CD4-positive, alpha-beta T cell (primary cell): ENCODE data around the gene NEK2. TPM values are rescaled to one million over a fixed set of nuclear protein-coding genes. Genes with fewer than 3 reads are reported as not detected.

ENCODE experiments used
- ATAC-seq: fragments of 200-7000 bp; cut with Tn5 transposase; one replicate; pipeline ENCODE4 v1.10.0; 2022; ENCODE audit warnings: mild to moderate bottlenecking; ENCODE audit not compliant: poor library complexity
- CTCF ChIA-PET: fragments of 350-600 bp; sonication (Branson Sonifier 250); formaldehyde crosslinking; loops from one replicate; lab custom pipeline; 2021; ENCODE audit warnings: antibody characterized with exemption, inconsistent platforms; lab: Charles Lee
- POLR2A ChIA-PET: fragments of 350-600 bp; sonication (Branson Sonifier 250); formaldehyde crosslinking; loops from one replicate; lab custom pipeline; 2021; ENCODE audit warnings: antibody characterized with exemption, inconsistent platforms; lab: Charles Lee
- DNase-seq, 14 experiments: peaks; one replicate each; pipeline ENCODE4 v3.0.0-alpha.2; 2013 to 2020; ENCODE audit warnings: mixed read lengths in 2 of 14
- H3K27ac ChIP-seq, 2 donors: one replicate each; pipeline versions ENCODE4 v1.5.1 to v1.7.0; 2013; ENCODE audit warnings: low read length in 2 of 2, low read depth in 1 of 2, mild to moderate bottlenecking in 1 of 2
- H3K27me3 ChIP-seq, 2 experiments: 1 replicate in 1 of 2; 2 replicates in 1 of 2; pipeline versions ENCODE4 v1.6.1 to v1.7.0; 2013; ENCODE audit warnings: low read length in 2 of 2, control low read depth in 1 of 2, mild to moderate bottlenecking in 1 of 2, moderate library complexity in 1 of 2; ENCODE audit not compliant: insufficient read depth in 2 of 2, control insufficient read depth in 1 of 2
- H3K36me3 ChIP-seq: one replicate; pipeline ENCODE4 v1.6.1; 2013; ENCODE audit warnings: low read length, control low read depth; ENCODE audit not compliant: insufficient read depth
- H3K4me1 ChIP-seq: one replicate; pipeline ENCODE4 v1.6.1; 2013; ENCODE audit warnings: low read length, control low read depth; ENCODE audit not compliant: insufficient read depth
- H3K4me3 ChIP-seq: one replicate; pipeline ENCODE4 v1.5.1; 2013; ENCODE audit warnings: mild to moderate bottlenecking, low read length, moderate library complexity
- H3K9me3 ChIP-seq, 2 experiments: 1 replicate in 1 of 2; 2 replicates in 1 of 2; pipeline versions ENCODE4 v1.6.1 to v1.7.0; 2013; ENCODE audit warnings: low read length in 2 of 2, mild to moderate bottlenecking in 2 of 2, control low read depth in 1 of 2, moderate library complexity in 1 of 2; ENCODE audit not compliant: control insufficient read depth in 1 of 2, insufficient read depth in 1 of 2
- H3K27ac Mint-ChIP-seq: one replicate; pipeline ENCODE4 v1.8.0; 2020; ENCODE audit warnings: mixed read lengths
- H3K27me3 Mint-ChIP-seq: one replicate; pipeline ENCODE4 v1.8.0; 2021; ENCODE audit warnings: mixed read lengths
- H3K36me3 Mint-ChIP-seq: one replicate; pipeline ENCODE4 v1.8.0; 2021; ENCODE audit warnings: low read depth, mixed read lengths
- H3K4me1 Mint-ChIP-seq: one replicate; pipeline ENCODE4 v1.8.0; 2021; ENCODE audit warnings: low read depth, mixed read lengths
- H3K4me3 Mint-ChIP-seq: one replicate; pipeline ENCODE4 v1.8.0; 2020; ENCODE audit warnings: mild to moderate bottlenecking, mixed read lengths
- H3K9me3 Mint-ChIP-seq: one replicate; pipeline ENCODE4 v1.8.0; 2020; ENCODE audit warnings: mixed read lengths
- CTCF ChIP-seq: fragments of 200-600 bp; IDR thresholded peaks from one replicate; pipeline ENCODE4 v1.8.0; 2022; ENCODE audit warnings: antibody characterized with exemption, mild to moderate bottlenecking
- intact Hi-C, 2 experiments: fragments of 100-400 bp; cut with DNase I in 1 of 2; cut with micrococcal nuclease in 1 of 2; formaldehyde crosslinking; loops; one replicate each; pipeline versions ENCODE4 v1.15.1 to v1.9.0; 2023 to 2025; cut with DNase I, micrococcal nuclease
- total RNA-seq, 174 experiments: library from RNA in 2 of 174; stranded (reverse) in 2 of 174; gene quantifications; one replicate each; pipeline ENCODE4 v1.2.3 and lab custom pipeline; 2021 to 2026

Gene NEK2
- total RNA-seq, 2 experiments from 2014 or later: not detected

- Mint-ChIP-seq H3K27me3 (no peaks in the 10 kb centered on the region), H3K36me3 (no peaks in the 10 kb centered on the region), H3K4me1 (peaks cover 6% of the 10 kb centered on the region), H3K4me3 (no peak overlapping the region), H3K9me3 (no peaks in the 10 kb centered on the region), H3K27ac (no peak overlapping the region)
- intact Hi-C loops: loop anchor here in 1 of 2 experiments (10.0 kb wide), 1 partner anchor 107 kb away; no protein-coding TSS in a partner anchor
- H3K27ac ChIP-seq: no peak overlapping the region
- DNase-seq (no peak), ATAC-seq (no peak)
- H3K27me3 ChIP-seq: no peaks in the 10 kb centered on the region
- H3K9me3 ChIP-seq: no peaks in the 10 kb centered on the region
- ChIA-PET CTCF (no interaction called here), POLR2A (no interaction called here)
- no peak overlapping the region for H3K4me3 ChIP-seq
- H3K36me3 ChIP-seq: no peaks in the 10 kb centered on the region
- TF ChIP-seq CTCF: no peak
- peaks cover 4% of the 10 kb centered on the region for H3K4me1 ChIP-seq
Observed at GRCh38 chr1:211621447-211622198, 53.8 kb downstream of the NEK2 start.

DNA sequence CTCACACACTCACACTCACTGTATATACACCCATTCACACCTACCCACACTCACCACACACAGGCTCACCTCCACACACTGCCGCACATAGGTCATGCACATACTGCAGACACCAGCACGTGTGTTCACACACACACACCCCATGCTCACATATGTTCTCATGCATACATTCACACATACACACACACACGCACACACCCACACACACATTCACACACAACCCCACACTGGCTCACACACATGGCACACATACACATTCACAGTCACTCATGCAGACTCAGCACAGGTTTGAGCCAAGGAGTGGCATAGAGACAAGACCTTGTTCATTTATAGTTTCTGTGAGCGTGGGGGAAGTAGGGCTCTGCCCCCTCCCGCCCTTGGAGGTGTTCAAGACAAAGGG, 55.3 kb downstream of the NEK2 start:
- H3K27ac Mint-ChIP-seq: no peak overlapping the region
- no peak overlapping the region for H3K4me3 Mint-ChIP-seq
- H3K36me3 Mint-ChIP-seq: no peaks in the 10 kb centered on the region
- H3K4me1 Mint-ChIP-seq: peaks cover 6% of the 10 kb centered on the region
- no peaks in the 10 kb centered on the region for H3K9me3 Mint-ChIP-seq
- ChIA-PET CTCF (no interaction called here), POLR2A (no interaction called here)
- H3K9me3 ChIP-seq: no peaks in the 10 kb centered on the region
- ATAC-seq (no peak), DNase-seq (no peak)
- intact Hi-C loops: loop anchor here in 1 of 2 experiments (10.0 kb wide), 1 partner anchor 105 kb away; no protein-coding TSS in a partner anchor
- TF ChIP-seq CTCF: no peak
- H3K27ac ChIP-seq: no peak overlapping the region
- no peaks in the 10 kb centered on the region for H3K27me3 Mint-ChIP-seq
- H3K27me3 ChIP-seq: no peaks in the 10 kb centered on the region
- H3K4me1 ChIP-seq: peaks cover 4% of the 10 kb centered on the region
- H3K4me3 ChIP-seq: no peak overlapping the region
- no peaks in the 10 kb centered on the region for H3K36me3 ChIP-seq

DNA sequence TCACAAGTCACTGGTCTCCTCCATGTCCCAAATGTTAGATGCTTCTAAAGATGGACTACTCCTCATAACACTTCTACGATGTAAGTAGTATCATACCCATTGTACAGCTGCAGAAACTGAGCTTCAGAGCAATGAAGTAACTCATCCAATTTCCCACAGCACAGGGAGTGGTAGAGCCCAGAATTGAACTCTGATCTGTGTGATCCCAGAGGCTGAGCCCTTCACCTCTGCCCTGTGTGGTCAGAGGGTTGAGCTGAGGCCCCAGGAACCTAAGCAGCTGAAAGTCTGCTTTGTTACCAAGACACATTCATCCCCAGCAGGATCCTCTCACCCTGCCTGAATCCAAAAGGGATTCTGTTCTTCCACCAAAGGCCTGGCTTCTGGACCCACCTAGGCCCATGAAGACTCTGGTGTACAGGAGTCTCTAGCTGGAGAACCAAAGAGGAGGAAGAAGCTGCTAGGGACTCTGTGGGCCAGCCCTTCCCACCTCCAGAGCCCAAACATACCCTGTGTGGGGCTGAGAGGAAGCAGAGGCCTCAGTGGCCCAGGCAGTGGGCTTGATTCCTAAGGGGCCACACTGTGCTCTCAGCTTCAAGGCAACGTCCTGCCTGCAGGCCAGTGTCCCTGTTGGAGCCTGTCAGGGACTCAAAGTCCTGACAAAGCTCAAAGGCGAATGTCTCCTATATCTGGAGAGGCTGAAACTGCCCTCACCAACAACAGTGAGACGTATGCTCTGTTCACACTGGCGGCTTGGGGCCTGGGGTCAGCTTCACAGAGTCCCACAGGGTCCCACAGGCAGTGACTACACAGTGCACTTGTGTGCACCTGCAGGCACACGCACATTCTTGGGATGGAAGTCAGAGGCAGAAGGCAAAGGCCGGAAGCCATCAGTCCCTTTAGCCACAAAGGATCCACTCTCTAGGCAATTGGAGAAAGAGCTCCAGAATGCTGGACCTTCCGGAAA, 56.1 kb downstream of the NEK2 start:
- Histone ChIP-seq H3K27me3 (no peaks in the 10 kb centered on the region), H3K36me3 (no peaks in the 10 kb centered on the region), H3K4me3 (no peak overlapping the region), H3K9me3 (no peaks in the 10 kb centered on the region), H3K27ac (no peak overlapping the region), H3K4me1 (peaks cover 4% of the 10 kb centered on the region)
- TF ChIP-seq CTCF: no peak
- peaks cover 6% of the 10 kb centered on the region for H3K4me1 Mint-ChIP-seq
- CTCF ChIA-PET: no interaction called here
- no peak for DNase-seq
- H3K36me3 Mint-ChIP-seq: no peaks in the 10 kb centered on the region
- intact Hi-C loops: no loop called here
- POLR2A ChIA-PET: no interaction called here
- no peak overlapping the region for H3K27ac Mint-ChIP-seq
- H3K4me3 Mint-ChIP-seq: no peak overlapping the region
- H3K27me3 Mint-ChIP-seq: no peaks in the 10 kb centered on the region
- H3K9me3 Mint-ChIP-seq: no peaks in the 10 kb centered on the region
- ATAC-seq: no peak
